K562 (cell line): ENCODE results near the gene ZNF385D.

Source experiments
- CREB1 ChIP-seq, 2 experiments: sonication (generic) in 1 of 2; formaldehyde crosslinking in 1 of 2; IDR thresholded peaks; 2 replicates each; pipeline versions ENCODE4 v1.6.1 to v1.8.0; 2012 to 2022; ENCODE audit warnings: inconsistent platforms in 1 of 2, mild to moderate bottlenecking in 1 of 2, missing genetic modification reagents in 1 of 2, moderate library complexity in 1 of 2
- EZH2 ChIP-seq: IDR thresholded peaks from 2 replicates; pipeline ENCODE4 v1.6.1; 2012; ENCODE audit warnings: low read depth, mild to moderate bottlenecking, inconsistent platforms, low read length, borderline replicate concordance
- FOXM1 ChIP-seq, 2 experiments: fragments of 450-650 bp in 1 of 2; sonication (generic) in 1 of 2; formaldehyde crosslinking in 1 of 2; IDR thresholded peaks; 2 replicates each; pipeline versions ENCODE4 v1.6.1 to v1.9.0; 2017 to 2022; ENCODE audit warnings: low read depth in 2 of 2, mild to moderate bottlenecking in 2 of 2, missing genetic modification reagents in 1 of 2, moderate library complexity in 1 of 2
- NR2F6 ChIP-seq: fragments of 450-650 bp; formaldehyde crosslinking; IDR thresholded peaks from 2 replicates; pipeline ENCODE4 v1.4.0; 2020; ENCODE audit warnings: mild to moderate bottlenecking
- SNRNP70 ChIP-seq: fragments of 200-400 bp; formaldehyde crosslinking; optimal IDR thresholded peaks from 2 replicates; pipeline ENCODE3; 2017; ENCODE audit warnings: low read depth, low read length
- VEZF1 ChIP-seq: fragments of 200-800 bp; sonication (Bioruptor generic); IDR thresholded peaks from 2 replicates; pipeline ENCODE4 v1.6.1; 2017; ENCODE audit warnings: missing genetic modification characterization, missing compliant biosample characterization
- ZC3H4 ChIP-seq: sonication (generic); formaldehyde crosslinking; IDR thresholded peaks from 2 replicates; pipeline ENCODE4 v1.9.0; 2021; ENCODE audit warnings: missing genetic modification reagents, borderline replicate concordance

- no peak for TF ChIP-seq FOXM1 (IDR thresholded peaks at IDR 0.05; ENCODE audit: low read depth)
- no peak for TF ChIP-seq FOXM1 (CRISPR knock-in tag; IDR thresholded peaks at IDR 0.05; ENCODE audit: low read depth)
- TF ChIP-seq ZC3H4 (CRISPR knock-in tag) = no peak
- no peak for TF ChIP-seq NR2F6 (CRISPR knock-in tag)
- no peak for TF ChIP-seq EZH2
- no peak for TF ChIP-seq SNRNP70
- no peak for TF ChIP-seq VEZF1 (CRISPR knock-in tag)
- no peak for TF ChIP-seq CREB1 (IDR thresholded peaks at IDR 0.05)
- TF ChIP-seq CREB1 (CRISPR knock-in tag; IDR thresholded peaks at IDR 0.05) = no peak
Measured at GRCh38 chr3:21642433-21642832, 108.6 kb downstream of the ZNF385D start.
